ENCODE data around the gene GPR42.

GPR42 gene, protein sequence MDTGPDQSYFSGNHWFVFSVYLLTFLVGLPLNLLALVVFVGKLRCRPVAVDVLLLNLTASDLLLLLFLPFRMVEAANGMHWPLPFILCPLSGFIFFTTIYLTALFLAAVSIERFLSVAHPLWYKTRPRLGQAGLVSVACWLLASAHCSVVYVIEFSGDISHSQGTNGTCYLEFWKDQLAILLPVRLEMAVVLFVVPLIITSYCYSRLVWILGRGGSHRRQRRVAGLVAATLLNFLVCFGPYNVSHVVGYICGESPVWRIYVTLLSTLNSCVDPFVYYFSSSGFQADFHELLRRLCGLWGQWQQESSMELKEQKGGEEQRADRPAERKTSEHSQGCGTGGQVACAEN

DNA sequence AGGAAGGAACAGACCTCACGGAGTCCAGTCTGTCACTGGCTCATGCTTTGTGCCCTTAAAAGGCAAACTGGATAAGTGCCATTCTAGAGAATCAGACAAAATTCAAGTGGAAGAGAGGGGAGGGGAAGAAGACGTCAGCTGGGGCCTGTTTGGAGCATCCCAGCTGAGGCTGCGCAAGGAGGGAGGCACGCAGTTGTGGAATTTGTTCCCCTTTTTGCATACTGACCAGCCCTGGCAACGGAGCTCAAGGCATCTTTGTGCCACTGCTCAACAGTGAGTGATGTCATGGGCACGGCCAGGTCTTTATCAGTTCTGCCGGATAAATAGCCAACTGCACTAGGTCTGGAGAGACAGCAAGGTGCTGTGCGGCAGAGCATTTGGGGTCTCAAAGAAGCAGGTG lies at the start of gene GPR42:
Gene GPR42 (plus strand): TSS at position 347 of the 400 bp plus-strand sequence. CDS start 292 bp downstream, outside the sequence.
- no peak for DNase-seq

DNA sequence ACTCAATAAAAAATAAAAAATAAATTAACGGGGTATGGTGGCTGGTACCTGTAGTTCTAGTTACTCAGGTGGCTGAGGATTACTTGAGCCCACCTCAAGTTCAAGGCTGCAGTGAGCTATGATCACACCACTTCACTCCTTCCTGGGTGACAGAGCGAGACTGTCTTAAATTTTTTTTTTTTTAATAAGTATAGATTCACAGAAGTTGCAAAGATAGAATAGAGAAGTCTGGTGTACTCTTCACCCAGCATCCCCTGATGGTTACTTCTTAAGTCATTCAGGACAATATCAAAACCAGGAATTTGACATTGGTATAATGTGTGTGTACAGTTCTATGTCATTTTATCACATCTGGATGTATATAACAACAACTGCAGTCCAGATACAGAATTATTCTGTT lies 49.6 kb upstream of the GPR42 start:
- no peak for DNase-seq

DNA sequence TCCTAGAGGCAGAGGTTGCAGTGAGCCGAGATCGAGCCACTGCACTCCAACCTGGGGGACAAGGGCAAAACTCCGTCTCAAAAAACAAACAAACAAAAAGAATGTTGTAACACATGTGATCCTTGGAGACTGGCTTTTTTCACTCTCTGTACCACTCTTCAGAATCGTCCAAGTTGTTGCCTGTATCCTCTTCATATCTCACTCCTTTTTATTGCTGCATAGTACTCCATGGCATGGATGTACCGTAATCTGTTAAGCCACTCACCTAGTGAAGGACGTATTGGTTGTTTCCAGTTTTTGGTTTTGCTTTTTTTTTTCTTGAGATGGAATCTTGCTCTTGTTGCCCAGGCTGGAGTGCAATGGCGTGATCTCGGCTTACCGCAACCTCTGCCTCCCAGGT lies 48.9 kb upstream of the GPR42 start:
- no peak for DNase-seq

DNA sequence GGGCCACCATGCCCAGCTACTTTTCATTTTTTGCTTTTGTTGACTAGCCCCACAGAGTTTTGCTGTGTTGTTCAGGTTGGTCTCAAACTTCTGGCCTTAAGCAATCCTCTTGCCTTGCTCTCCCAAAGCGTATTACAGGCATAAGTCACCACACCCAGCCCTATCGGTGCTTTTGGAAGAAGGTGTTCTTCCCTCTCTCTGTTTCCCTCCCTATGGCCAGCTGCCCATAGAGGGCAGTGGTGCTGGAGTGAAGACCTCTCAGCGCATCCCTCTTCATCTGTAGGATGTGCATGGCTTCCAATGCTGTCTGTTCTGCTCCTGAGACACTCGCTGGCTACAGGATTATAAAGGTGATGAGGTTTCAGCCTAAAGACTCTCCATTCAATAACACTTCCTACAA lies 43.2 kb upstream of the GPR42 start:
- DNase-seq = no peak

DNA sequence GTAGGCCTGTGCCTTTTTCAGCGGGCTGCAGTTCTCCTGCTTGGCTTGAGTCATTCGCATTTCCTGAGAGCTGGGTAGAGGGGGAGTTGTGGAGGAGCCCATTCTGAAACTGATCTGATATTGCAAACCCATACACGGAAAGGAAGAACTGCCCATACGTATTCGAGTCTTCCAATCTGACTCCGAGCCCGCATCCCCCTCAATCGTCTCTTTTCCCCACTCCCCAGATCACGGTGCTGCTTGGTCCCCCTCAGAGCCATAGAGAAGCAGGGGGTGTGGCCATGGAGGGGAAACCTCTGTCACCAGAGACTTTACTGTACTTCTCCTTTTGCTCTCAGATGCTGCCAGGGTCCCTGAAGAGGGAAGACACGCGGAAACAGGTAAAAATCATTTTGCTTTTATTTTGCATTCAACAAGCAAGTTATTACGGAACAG lies 42.0 kb upstream of the GPR42 start, which contains the start of gene CD22:
Gene CD22 (plus strand): TSS at position 337 of the 435 bp plus-strand sequence. CDS start 2,854 bp downstream, outside the sequence.
- DNase-seq = no peak

DNA sequence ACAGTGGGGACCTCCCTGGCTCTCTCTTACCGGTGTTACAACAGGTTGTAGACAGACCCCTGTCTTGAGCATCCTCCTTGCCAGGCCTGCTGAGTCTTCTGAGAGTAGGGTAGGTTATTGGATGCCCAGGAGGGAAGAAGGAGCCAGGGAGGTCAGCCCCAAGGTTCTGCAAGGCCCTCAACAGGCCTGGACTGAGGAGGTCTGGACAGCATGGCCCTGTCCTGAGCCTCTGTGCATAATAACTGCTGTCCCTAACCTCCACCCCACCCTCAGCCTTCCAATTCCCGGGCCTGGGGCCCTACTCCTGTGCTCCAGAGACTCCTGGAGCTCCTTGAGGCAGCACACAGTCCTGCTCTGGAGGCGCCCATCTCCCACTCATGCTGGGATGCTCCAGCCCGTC lies 41.5 kb upstream of the GPR42 start:
- DNase-seq = no peak

DNA sequence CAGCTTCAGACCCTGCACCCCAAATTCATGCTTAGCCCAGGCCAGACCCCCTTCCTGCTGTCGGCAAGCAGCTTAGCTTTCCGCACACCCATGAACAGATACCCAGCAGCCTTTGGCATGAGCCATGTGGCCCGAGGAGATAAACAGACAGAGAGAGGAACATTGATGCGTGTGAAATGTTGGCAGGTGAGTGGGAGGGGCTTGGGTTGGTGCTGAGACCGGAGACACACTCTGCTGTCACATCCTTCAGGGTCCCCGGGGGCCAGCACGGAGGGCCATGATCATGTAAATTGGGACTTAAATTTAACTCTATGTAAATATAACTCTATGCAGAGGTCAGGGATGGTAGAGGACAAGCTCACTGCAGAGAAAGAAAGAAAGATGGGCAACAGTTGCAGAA lies 40.4 kb upstream of the GPR42 start:
- DNase-seq = no peak

DNA sequence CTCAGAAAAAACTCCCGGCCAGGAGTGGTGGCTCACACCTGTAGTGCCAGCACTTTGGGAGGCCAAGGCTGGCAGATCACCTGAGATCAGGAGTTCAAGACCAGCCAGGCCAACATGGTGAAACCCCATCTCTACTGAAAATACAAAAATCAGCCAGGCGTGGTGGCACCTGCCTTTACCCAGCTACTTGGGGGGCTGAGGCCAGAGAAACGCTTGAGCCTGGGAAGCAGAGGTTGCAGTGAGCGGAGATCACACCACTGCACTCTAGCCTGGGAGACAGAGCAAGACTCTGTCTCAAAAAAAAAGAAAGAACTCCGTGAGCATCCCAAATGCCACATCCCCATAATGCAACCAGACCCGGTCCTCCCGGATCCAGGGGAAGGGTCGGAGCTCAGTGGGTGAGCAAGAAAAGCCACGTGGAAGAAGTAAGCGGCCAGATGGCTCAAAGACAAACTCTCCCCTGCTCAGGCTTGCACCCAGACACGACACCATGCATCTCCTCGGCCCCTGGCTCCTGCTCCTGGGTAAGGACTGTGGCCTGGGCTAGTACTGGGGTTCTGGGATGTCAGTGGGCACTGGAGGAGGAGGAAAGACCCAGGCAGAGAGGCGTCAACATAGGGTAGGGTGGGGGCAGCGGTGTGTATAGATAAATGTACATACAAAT lies 39.2 kb upstream of the GPR42 start:
- DNase-seq = no peak

DNA sequence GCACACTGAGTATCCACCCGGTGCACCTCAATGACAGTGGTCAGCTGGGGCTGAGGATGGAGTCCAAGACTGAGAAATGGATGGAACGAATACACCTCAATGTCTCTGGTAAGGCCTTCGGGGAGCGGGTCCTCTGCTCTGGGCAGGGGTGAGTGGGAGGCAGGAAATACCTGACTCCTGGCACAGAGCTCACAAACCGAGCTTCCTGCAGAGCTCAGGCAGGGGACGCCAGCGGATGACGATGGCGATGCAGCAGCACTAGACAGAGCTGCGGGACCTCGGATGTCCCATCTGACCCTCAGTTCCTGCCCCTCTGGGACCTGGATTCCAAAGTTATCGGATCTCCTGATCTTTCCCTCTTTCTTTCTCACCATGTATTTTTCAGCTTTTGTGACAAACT lies 38.1 kb upstream of the GPR42 start:
- no peak for DNase-seq

DNA sequence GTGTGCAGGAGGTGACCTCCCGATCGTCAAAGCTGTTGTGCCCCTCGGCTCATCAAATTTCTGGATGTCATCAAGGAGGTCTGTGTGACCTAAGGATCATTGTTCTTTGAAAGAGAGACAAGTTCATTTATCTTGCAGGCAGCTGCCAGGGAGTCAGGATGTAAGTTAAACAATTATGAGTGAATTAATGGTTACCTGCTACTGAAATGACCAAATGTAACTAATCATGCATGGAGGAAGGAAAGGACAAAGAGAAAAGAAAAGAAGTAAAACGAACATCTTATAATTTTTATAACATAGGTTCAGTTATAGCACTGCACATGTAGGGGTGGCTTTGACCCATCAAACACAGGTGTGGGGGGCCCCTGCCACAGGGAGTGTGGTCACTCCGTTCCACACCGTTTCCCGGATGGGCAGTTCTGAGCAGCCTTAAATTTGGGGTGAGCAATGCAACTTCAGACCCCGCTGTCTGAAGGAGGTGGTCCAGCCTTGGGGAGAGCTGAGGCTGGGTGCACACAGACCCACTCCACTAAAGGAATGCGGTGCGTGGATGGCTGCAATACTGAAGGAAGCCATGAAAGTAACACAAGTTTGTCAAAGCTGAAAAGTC lies 36.6 kb upstream of the GPR42 start:
- DNase-seq = no peak

DNA sequence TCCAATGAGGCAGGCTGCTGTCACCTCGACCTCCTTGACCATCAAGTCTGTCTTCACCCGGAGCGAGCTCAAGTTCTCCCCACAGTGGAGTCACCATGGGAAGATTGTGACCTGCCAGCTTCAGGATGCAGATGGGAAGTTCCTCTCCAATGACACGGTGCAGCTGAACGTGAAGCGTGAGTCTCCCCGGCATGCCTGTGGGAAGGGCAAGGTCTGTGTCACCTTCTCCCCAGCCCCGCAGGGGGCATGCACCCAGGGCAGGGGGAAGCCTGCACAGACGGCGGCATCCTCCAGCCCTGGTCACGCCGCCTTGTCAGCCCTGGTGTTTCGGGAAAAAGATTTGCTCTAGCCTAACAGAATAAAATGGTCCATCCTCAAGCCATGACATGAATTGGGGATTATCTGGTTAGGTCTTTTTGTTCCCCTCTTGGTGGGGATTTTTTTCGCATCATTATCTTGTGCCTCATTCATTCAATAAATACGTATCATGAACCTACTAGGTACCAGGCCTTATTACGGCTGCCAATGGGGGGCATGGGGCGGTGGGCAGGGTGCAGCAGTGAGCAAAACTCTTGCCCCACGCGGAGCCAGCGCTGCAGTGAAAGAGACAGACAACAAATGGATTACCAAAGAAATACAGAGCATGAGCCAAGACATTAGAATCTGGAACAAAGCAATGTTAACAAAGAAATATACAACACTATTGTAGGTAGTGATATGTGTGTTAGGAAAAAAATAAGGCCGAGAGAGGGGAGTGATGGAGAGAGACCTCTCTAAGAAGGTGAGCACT lies 34.5 kb upstream of the GPR42 start:
- DNase-seq = no peak

DNA sequence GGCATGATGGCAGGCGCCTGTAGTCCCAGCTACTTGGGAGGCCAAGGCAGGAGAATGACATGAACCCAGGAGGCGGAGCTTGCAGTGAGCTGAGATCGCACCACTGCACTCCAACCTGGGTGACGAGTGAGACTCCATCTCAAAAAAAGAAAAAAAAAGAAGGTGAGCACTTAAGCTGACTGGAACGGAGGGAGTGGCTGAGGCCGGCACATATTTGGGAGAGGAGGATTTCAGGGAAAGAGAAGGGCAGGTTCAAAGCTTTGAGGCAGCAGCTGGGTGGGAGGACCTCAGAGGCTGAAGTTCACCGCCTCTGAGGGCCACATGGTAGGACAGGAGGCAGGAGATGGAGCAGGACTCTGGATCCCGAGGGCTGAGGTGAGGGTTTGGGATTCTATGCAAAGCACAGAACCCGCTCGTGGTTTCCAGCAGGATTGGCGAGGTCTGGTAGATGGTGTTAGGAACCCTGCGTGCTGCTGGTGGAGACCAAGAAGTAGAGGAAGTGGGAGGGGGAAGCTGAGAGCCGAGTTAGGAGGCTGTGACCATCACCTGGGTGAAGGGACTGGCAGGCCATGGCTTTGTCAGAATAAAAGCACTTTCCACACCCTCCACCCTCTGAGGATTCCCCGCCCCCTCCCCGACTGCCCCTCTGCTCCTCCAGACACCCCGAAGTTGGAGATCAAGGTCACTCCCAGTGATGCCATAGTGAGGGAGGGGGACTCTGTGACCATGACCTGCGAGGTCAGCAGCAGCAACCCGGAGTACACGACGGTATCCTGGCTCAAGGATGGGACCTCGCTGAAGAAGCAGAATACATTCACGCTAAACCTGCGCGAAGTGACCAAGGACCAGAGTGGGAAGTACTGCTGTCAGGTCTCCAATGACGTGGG lies 33.5 kb upstream of the GPR42 start:
- no peak for DNase-seq

DNA sequence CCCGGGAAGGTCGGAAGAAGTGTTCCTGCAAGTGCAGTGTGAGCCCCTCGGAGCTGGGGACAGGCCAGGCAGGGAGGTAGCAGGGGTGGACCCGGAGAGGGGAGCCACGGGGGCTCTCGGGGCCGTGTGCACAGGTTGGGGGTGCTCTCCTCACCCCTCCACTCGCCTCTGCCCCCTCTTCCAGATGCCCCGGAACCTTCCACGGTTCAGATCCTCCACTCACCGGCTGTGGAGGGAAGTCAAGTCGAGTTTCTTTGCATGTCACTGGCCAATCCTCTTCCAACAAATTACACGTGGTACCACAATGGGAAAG lies 32.9 kb upstream of the GPR42 start:
- DNase-seq = no peak

DNA sequence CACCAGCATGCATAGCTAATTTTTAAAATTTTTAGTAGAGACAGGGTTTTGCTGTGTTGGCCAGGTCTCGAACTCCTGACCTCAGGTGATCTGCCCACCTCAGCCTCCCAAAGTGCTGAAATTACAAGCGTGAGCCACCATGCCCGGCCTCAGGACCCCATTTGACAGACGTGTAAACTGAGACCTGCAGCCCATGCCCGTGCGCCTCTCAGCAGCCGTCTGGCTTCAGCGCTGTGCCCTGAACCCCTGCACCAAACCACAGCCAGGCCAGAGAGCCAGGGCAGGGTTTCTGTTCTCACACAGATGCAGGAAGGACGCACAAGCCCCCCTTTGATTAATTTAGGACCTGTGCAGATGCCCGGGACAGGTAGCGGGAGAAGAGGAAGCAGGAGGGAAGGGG lies 30.4 kb upstream of the GPR42 start:
- DNase-seq = no peak

DNA sequence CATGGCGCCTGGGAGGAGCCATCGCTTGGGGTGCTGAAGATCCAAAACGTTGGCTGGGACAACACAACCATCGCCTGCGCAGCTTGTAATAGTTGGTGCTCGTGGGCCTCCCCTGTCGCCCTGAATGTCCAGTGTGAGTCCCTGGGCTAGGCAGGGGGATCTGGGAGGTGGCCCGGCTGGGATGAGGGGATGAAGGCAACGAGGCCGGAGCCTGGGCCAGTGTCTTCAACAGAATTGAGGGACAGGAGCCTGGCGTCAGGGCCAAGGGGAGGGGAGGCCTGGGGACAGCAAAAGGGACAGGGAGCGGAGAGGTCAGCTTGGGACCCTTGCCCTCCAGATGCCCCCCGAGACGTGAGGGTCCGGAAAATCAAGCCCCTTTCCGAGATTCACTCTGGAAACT lies 29.9 kb upstream of the GPR42 start:
- no peak for DNase-seq

DNA sequence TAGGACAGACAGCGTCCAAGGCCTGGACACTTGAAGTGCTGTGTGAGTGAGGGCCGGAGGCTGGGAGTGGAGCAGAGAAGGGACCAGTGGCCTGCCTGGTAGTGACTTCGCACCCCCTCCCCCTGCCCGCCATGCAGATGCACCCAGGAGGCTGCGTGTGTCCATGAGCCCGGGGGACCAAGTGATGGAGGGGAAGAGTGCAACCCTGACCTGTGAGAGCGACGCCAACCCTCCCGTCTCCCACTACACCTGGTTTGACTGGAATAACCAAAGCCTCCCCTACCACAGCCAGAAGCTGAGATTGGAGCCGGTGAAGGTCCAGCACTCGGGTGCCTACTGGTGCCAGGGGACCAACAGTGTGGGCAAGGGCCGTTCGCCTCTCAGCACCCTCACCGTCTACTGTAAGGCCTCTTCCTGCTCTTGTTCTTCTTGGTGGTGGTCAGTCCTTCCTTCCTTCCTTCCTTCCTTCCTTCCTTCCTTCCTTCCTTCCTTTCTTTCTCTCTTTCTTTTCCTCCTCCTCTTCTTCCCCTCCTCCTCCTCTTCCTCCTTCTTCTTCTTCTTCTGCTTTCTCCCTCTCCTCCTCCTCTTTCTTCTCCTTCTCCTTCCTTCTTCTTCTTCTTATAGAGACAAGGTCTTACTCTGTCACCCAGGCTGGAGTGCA lies 29.2 kb upstream of the GPR42 start:
- DNase-seq = no peak

DNA sequence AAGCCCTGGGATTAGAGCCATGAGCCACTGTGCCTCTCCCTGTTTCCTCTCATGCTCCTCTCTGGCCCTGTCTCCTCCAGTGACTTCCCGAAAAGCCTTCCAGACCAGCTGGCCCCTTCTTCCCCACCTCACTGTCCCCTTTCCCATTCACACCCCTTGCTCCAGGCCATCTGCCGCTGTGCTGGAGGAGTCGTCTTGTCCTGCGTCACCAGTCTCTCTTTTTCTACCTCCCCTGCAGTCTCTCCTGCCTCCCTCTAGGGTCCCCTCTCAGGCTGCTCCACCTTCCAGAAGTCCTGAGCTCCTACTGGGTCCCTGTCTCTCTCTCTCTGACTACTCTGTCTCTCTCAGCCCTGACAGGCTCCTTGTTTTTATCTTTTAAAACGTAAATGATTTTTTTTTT lies 28.4 kb upstream of the GPR42 start:
- DNase-seq = no peak

DNA sequence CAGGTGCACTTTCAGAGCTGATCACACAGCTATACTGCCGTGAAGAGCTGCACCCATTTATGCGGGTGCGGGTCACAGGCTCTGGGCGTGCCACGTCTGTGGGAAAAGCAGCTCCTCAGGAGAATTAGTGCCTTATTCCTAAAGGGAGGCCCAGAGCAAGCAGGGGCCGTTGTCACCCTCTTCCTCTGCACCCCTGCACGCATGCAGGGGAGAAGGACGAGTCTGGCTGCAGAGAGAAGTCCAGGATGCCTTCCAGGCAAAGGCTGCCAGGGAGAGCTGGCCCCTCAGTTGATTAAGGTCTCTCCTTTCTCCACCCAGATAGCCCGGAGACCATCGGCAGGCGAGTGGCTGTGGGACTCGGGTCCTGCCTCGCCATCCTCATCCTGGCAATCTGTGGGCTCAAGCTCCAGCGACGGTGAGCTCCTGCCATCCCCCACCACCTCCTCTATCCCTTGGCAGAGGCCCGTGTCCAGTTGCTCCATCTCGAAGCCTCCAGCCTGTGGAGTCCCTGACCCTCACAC lies 26.3 kb upstream of the GPR42 start:
- DNase-seq = no peak

DNA sequence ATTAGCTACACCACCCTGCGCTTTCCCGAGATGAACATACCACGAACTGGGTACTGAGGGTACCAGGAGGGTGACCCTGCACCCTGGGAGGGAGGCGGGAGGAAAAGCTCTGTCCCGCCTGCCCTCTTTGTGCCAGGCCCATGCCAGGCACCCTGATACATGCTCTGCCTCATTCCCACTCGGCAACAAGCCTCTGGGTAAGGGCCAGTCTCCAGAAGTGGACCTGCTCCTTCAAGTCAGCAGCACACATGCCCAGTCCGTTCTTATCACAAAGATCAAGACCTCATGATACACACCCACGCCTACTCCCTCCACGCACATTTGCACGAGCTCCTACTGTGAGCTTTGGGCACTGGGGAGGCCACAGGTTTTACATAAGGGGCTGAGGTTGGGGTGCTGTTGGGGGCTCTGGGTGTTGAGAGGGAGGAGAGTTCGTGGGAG lies 25.2 kb upstream of the GPR42 start:
- no peak for DNase-seq

DNA sequence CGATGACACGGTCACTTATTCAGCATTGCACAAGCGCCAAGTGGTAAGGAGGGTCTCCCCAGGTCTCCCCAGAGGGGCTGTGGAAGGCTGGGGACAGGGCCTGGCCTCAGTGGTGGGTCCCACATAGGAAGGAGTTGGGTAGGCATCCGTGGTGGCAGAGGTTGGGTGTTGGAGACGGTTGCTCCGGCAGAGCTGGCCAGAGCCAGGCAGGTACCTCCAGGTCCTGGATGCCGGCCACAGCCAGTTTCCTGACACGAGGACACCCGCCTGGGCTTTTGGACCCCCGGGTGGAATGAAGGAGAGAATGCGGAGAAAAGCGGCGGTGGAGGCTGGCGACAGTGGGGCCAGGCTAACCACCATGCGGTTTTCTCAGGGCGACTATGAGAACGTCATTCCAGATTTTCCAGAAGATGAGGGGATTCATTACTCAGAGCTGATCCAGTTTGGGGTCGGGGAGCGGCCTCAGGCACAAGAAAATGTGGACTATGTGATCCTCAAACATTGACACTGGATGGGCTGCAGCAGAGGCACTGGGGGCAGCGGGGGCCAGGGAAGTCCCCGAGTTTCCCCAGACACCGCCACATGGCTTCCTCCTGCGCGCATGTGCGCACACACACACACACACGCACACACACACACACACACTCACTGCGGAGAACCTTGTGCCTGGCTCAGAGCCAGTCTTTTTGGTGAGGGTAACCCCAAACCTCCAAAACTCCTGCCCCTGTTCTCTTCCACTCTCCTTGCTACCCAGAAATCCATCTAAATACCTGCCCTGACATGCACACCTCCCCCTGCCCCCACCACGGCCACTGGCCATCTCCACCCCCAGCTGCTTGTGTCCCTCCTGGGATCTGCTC lies 24.4 kb upstream of the GPR42 start:
- DNase-seq = no peak
